NCI-H2171 (cell line): ENCODE results near the gene MRTFA.
"Not testable (repeated sequence)": the region's sequence is repeated elsewhere in the genome, so short reads cannot be mapped to it uniquely, and the experiment has no call there.

ENCODE experiments used
- DNase-seq: peaks from one replicate; lab custom pipeline; 2025; lab: John Stamatoyannopoulos, UW

Gene MRTFA

DNA sequence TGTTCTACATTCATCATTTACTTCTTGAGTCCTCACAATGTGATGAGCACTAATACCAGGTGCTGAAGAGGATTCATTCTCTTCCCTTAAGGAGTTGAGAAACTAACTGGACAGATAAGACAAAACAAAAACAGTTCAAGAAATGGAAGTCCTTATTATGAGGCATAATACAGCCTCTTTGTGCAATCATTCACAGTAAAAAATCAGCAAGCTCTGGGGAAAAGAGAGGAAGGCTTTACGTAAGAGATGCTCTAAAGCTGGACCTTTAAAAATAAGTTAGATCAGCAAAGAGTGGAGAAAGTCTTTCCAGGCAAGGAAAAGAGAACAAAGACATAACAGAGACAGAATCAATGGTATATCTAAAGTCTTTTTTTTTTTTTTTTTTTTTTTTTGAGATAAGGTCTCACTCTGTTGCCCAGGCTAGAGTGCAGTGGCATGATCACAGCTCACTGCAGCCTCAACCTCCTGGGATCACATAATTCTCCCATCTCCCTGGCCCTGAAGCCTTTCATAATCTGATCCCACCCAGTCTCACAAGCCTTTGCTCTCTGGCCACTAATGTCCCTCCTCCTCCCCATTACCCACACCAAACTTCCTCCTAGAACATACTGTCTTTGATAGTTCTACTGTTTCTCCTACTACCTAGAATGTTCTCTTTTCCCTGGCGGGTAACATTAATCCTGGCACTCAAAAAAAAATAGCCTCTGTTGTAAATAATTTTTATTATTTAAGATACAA lies 40.9 kb downstream of the MRTFA start:
- DNase-seq = no peak

GRCh38 chr22:40594924-40595323 lies 41.6 kb downstream of the MRTFA start:
- no peak for DNase-seq

DNA sequence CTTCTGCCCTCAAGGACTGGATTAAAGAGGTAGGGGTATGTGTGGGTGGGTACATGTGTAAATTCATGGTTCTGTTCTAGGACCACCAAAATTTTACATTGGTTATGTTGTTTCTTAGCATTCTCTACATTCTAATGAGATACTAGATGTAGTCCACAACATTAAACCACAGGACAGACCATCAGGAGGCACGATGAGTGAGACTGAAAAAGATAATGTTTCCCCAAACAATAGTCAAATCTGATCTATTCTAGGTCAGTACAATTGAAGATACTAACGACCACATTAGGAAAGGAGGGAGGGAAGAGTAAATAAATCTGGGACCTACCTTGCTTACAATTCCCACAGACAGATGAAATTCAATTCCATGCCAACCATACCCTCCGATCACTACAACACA lies 42.2 kb downstream of the MRTFA start:
- no peak for DNase-seq

- no peak for DNase-seq
Observed at GRCh38 chr22:40593460-40594273, 42.9 kb downstream of the MRTFA start.

DNA sequence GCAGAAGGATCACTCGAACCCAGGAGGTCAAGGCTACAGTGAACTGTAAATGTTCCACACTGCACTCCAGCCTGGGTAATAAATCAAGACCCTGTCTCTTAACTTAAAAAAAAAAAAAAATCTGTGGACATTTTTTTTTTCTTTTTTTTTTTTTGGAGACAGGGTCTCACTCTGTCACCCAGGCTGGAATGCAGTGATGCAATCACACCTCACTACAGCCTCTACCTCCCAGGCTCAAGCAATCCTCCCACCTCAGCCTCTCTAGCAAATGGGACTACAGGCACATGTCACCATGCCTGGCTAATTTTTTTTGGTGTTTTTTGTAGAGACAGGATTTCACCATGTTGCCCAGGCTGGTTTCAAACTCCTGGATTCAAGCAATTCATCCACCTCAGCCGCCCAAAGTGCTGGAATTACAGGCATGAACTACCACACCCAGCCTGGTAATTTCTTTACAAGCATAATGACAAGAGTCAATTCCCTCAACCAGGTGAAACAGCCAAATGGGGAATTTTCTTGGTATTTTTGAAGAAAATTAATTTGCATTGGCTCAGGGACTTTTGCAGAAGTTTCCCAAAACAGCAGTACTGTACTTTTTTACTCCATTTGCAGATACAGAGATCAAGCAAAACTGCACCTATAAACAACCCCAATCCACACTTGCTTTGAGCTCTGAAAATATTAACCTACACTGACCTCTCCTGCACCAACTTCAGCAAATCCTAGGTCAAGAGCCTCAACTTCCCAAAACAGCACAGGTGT lies 44.0 kb downstream of the MRTFA start:
- DNase-seq = no peak

GRCh38 chr22:40588726-40589125 lies 47.8 kb downstream of the MRTFA start:
- DNase-seq = no peak

GRCh38 chr22:40586781-40587180 lies 49.7 kb downstream of the MRTFA start:
- DNase-seq = no peak

GRCh38 chr22:40585310-40585751 lies 51.2 kb downstream of the MRTFA start:
- no peak for DNase-seq

DNA sequence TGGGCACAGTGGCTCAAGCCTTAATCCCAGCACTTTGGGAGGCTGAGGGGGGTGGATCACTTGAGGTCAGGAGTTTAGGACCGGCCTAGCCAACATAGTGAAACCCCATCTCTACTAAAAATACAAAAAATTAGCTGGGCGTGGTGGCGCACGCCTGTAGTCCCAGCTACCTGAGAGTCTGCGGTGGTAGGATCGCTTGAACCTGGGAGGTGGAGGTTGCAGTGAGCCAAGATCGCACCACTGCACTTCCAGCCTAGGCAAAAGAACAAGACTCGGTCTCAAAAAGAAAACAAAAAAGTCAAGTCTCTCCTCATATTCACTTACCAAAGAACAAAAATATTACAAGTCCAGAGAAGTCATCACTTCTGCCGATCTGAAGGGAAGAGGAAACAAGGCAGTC lies 51.8 kb downstream of the MRTFA start:
- DNase-seq = not testable (repeated sequence)

GRCh38 chr22:40583053-40583741 lies 53.3 kb downstream of the MRTFA start:
- DNase-seq = no peak

DNA sequence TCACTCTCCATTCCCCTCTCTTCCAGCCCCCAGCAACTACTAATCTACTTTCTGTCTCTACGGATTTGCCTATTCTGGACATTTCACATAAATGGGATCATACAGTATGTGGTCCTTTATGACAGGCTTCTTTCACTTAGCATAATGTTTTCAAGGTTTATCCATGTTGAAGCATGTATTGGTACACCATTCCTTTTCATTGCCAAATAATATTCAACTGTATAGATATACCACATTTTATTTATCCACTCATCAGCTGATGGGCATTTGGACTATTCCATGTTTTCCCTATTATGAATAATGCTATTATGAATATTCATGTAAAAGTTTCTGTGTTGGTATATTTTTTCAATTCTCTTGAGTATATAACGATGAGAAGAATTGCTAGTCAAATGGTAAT lies 54.5 kb downstream of the MRTFA start:
- DNase-seq = no peak

DNA sequence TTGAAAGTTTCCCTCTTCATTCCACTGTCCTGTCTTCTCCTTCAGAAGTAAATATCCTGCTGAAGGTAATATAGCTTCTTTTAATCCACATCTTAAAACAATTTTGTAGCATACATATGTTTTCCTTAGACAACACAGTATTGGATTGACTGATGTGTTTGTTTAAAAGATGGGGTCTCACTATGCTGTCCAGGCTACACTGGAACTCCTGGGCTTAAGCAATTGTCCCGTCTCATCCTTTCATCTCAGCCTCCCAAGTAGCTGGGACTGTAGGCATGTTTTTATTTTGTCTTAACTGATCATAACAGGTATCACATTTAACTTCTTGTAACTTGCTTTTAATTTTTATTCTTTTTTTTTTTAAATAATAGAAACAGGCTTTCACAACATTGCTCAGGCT lies 55.9 kb downstream of the MRTFA start:
- DNase-seq = no peak

- DNase-seq = no peak
Observed at GRCh38 chr22:40578171-40578570, 58.3 kb downstream of the MRTFA start.

DNA sequence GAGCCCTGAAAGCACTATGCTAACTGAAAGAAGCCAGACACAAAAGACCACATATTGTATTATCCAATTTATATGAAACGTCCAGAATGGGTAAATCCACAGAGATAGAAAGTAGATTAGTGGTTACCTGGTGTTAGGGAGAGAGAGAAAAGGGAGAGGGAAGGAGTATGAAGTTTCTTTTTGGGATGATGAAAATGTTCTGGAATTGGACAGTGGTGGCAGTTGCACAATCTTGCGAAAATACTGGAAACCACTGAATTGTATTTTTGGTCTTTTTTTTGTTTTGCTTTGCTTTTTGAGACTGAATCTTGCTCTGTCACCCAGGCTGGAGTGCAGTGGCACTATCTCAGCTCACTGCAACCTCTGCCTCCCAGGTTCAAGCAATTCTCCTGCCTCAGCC lies 63.5 kb downstream of the MRTFA start:
- DNase-seq = no peak

GRCh38 chr22:40571887-40572286 lies 64.6 kb downstream of the MRTFA start:
- DNase-seq = no peak

DNA sequence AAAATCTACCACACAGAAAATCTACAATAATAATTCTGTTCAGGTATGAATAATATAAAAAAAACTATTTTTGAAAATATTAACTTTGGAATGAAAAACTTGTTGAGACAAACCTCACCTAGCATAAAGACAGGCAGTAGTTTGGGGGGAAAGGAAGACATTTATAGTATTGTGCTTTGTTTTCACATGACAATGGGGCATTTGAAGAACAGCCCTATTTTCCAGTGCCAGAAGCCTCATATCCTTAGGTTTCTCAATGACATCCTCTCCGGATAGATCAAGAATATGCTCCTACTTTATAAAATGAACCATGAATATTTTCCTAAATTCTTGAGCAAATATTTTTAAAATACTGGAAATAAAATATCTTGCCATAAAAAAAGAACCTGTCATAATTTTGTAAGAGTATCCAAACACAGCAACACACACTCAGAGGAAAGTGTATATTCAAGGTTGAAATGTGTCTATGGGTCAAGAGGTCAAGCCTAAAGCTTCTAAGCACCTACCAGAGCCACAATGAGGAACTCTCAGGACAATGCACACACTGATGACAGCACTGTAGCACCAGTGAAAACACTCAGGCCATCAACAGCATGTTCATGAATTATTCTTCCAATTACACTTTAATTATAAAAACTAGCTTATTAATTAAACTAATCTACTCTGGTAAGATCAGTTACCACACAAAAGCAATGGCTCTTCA lies 68.7 kb downstream of the MRTFA start:
- DNase-seq = no peak

- no peak for DNase-seq
Observed at GRCh38 chr22:40567106-40567505, 69.4 kb downstream of the MRTFA start.

DNA sequence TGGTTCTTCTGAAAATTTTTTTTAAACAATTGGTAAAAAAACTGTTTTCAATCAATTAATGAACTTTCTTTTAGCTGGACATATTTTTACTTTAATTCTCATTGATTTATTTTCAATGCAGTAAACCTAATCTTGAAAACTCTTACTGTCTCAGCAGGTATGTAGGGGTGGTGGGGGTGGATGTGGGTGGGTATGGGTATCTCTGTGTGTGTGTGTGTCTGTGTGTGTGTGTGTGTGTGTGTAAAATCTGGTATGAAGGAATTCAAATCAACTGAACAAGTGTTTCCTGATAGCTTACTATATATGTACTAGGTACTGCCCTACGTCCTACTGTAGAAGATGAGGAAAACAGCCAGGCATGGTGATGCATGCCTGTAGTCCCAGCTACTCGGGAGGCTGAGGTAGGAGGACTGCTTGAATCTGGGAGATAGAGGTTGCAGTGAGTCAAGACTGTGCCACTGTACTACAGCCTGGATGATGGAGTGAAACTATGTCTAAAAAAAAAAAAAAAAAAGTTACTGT lies 75.5 kb downstream of the MRTFA start:
- DNase-seq = no peak

GRCh38 chr22:40560551-40560950 lies 76.0 kb downstream of the MRTFA start:
- DNase-seq = peak; percentile 5

DNA sequence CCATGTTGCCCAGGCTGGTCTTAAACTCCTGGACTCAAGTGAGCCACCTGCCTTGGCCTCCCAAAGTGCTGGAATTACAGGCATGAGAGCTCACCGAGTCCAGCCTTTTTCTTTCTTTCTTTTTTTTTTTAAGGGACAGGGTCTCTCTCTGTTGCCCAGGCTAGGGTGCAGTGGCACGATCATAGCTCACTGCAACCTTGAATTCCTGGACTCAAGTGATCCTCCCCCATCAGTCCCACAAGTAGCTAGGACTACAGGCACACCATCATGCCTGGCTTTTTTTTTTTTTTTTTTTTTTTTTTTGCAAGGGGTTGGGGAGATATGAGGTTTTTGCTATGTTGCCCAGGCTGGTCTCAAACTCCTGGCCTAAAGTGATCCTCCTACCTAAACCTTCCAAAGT lies 78.5 kb downstream of the MRTFA start:
- DNase-seq = no peak

- no peak for DNase-seq
Observed at GRCh38 chr22:40556641-40557040, 79.9 kb downstream of the MRTFA start.
